Measurements from ENCODE around the gene KIF26B. TPM values are rescaled to one million over a fixed set of nuclear protein-coding genes. Genes with fewer than 3 reads are reported as not detected.

KIF26B gene
- total RNA-seq, 1 experiment from 2014 or later: 1.2 TPM

DNA sequence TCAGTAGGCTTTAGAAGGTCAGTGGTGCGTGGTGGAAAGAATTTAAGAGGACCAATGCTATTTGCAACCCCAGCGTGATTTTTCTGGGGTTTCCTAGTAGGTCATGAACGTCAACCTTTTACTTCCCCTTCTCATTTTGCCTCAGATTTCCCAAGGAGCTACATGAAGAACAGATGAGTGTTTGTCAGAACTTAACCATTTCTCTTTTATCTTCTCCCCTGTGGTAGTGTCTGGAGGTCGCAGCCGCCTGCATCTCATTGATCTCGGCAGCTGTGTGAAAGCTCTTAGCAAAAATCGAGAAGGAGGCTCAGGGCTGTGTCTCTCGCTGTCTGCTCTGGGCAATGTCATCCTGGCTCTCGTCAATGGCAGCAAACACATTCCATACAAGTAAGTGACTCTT, 491.1 kb downstream of the KIF26B start:
- DNase-seq (ENCODE audit: low spot score) (no peak), ATAC-seq (no peak)
- Mint-ChIP-seq H3K4me1 (peaks cover 12% of the 10 kb centered on the region), H3K36me3 (peaks cover 16% of the 10 kb centered on the region), H3K9me3 (peaks cover 44% of the 10 kb centered on the region), H3K4me3 (no peak overlapping the region), H3K27ac (no peak overlapping the region), H3K27me3 (ENCODE audit: low read depth) (no peaks in the 10 kb centered on the region; the same call in 1 of the 2 replicates)
- CTCF ChIA-PET: no interaction called here
- TF ChIP-seq TP53 (CRISPR knock-in tag; IDR thresholded peaks at IDR 0.05): no peak
- POLR2A ChIA-PET: no interaction called here

DNA sequence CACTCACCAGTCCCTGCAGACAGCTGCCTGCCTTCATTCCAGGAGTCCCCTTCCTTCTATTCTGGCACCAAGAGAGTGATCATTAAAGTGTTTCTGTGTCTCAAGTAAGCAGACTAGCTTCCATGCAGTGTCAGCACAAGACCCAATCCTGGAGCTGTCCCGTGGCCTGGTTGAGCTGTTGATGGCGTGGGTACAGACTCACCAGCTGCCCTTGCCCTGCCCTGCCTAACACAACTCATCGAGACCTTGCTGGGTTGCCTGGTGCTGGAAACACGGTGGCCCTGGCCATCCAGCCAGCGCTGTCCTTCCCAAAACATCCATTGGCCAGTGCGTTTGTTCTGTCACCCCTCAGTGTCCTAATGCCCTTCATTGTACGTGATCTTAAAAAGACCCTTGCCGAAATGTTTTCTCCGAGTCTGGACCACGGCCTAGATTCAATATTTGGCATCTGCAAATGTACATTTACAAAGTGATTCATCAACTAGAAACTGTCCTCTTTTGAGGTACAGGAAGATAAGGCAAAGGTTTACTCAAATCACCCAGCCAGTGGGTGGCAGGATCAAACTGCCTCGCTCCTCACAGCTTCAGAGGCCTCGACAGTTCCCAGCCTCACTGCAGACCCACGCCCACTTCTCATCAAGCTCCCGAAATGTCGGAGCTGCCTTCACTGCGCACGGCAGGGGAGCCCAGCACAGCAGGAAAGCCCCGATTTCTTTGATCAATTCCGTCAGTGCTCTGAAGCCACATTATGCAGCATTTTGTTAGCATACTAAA, 494.2 kb downstream of the KIF26B start:
- H3K27ac Mint-ChIP-seq: no peak overlapping the region
- H3K36me3 Mint-ChIP-seq: peaks cover 10% of the 10 kb centered on the region
- CTCF ChIA-PET: interaction anchor here (1.0 kb wide), 1 partner anchor 240 kb away, joined by 3 read pairs; no protein-coding TSS in a partner anchor
- H3K4me1 Mint-ChIP-seq: peaks cover 12% of the 10 kb centered on the region
- H3K4me3 Mint-ChIP-seq: no peak overlapping the region
- POLR2A ChIA-PET: interaction anchor here (0.5 to 0.6 kb wide), 2 partner anchors 78 to 510 kb away, joined by 3 to 5 read pairs; no protein-coding TSS in a partner anchor
- DNase-seq (ENCODE audit: low spot score) (no peak), ATAC-seq (peak; percentile 56)
- H3K9me3 Mint-ChIP-seq: peaks cover 37% of the 10 kb centered on the region
- no peaks in the 10 kb centered on the region; the same call in 1 of the 2 replicates for H3K27me3 Mint-ChIP-seq (ENCODE audit: low read depth)
- TF ChIP-seq OVOL2 (CRISPR knock-in tag; IDR thresholded peaks at IDR 0.05; ENCODE audit: borderline replicate concordance): no peak
- TF ChIP-seq, protein P1, sequence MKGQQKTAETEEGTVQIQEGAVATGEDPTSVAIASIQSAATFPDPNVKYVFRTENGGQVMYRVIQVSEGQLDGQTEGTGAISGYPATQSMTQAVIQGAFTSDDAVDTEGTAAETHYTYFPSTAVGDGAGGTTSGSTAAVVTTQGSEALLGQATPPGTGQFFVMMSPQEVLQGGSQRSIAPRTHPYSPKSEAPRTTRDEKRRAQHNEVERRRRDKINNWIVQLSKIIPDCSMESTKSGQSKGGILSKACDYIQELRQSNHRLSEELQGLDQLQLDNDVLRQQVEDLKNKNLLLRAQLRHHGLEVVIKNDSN (CRISPR knock-in tag; IDR thresholded peaks at IDR 0.05): no peak
- TF ChIP-seq, protein P2, sequence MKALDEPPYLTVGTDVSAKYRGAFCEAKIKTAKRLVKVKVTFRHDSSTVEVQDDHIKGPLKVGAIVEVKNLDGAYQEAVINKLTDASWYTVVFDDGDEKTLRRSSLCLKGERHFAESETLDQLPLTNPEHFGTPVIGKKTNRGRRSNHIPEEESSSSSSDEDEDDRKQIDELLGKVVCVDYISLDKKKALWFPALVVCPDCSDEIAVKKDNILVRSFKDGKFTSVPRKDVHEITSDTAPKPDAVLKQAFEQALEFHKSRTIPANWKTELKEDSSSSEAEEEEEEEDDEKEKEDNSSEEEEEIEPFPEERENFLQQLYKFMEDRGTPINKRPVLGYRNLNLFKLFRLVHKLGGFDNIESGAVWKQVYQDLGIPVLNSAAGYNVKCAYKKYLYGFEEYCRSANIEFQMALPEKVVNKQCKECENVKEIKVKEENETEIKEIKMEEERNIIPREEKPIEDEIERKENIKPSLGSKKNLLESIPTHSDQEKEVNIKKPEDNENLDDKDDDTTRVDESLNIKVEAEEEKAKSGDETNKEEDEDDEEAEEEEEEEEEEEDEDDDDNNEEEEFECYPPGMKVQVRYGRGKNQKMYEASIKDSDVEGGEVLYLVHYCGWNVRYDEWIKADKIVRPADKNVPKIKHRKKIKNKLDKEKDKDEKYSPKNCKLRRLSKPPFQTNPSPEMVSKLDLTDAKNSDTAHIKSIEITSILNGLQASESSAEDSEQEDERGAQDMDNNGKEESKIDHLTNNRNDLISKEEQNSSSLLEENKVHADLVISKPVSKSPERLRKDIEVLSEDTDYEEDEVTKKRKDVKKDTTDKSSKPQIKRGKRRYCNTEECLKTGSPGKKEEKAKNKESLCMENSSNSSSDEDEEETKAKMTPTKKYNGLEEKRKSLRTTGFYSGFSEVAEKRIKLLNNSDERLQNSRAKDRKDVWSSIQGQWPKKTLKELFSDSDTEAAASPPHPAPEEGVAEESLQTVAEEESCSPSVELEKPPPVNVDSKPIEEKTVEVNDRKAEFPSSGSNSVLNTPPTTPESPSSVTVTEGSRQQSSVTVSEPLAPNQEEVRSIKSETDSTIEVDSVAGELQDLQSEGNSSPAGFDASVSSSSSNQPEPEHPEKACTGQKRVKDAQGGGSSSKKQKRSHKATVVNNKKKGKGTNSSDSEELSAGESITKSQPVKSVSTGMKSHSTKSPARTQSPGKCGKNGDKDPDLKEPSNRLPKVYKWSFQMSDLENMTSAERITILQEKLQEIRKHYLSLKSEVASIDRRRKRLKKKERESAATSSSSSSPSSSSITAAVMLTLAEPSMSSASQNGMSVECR (CRISPR knock-in tag; IDR thresholded peaks at IDR 0.05; ENCODE audit: borderline replicate concordance): no peak
- no peak for TF ChIP-seq FOXK1 (CRISPR knock-in tag; IDR thresholded peaks at IDR 0.05)
- TF ChIP-seq PRRX2 (CRISPR knock-in tag; IDR thresholded peaks at IDR 0.05): no peak
- TF ChIP-seq, protein P3, sequence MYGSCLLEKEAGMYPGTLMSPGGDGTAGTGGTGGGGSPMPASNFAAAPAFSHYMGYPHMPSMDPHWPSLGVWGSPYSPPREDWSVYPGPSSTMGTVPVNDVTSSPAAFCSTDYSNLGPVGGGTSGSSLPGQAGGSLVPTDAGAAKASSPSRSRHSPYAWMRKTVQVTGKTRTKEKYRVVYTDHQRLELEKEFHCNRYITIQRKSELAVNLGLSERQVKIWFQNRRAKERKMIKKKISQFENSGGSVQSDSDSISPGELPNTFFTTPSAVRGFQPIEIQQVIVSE (CRISPR knock-in tag; IDR thresholded peaks at IDR 0.05; ENCODE audit: borderline replicate concordance): no peak
- TF ChIP-seq, protein P4, sequence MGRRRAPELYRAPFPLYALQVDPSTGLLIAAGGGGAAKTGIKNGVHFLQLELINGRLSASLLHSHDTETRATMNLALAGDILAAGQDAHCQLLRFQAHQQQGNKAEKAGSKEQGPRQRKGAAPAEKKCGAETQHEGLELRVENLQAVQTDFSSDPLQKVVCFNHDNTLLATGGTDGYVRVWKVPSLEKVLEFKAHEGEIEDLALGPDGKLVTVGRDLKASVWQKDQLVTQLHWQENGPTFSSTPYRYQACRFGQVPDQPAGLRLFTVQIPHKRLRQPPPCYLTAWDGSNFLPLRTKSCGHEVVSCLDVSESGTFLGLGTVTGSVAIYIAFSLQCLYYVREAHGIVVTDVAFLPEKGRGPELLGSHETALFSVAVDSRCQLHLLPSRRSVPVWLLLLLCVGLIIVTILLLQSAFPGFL (CRISPR knock-in tag; IDR thresholded peaks at IDR 0.05; ENCODE audit: borderline replicate concordance): no peak
- no peak for TF ChIP-seq MXD4 (CRISPR knock-in tag; IDR thresholded peaks at IDR 0.05; ENCODE audit: borderline replicate concordance)
- no peak for TF ChIP-seq NFE2L1 (CRISPR knock-in tag; IDR thresholded peaks at IDR 0.05)
- TF ChIP-seq, protein P5, sequence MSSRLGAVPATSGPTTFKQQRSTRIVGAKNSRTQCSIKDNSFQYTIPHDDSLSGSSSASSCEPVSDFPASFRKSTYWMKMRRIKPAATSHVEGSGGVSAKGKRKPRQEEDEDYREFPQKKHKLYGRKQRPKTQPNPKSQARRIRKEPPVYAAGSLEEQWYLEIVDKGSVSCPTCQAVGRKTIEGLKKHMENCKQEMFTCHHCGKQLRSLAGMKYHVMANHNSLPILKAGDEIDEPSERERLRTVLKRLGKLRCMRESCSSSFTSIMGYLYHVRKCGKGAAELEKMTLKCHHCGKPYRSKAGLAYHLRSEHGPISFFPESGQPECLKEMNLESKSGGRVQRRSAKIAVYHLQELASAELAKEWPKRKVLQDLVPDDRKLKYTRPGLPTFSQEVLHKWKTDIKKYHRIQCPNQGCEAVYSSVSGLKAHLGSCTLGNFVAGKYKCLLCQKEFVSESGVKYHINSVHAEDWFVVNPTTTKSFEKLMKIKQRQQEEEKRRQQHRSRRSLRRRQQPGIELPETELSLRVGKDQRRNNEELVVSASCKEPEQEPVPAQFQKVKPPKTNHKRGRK (CRISPR knock-in tag; IDR thresholded peaks at IDR 0.05; ENCODE audit: borderline replicate concordance): no peak
- TF ChIP-seq, protein P6, sequence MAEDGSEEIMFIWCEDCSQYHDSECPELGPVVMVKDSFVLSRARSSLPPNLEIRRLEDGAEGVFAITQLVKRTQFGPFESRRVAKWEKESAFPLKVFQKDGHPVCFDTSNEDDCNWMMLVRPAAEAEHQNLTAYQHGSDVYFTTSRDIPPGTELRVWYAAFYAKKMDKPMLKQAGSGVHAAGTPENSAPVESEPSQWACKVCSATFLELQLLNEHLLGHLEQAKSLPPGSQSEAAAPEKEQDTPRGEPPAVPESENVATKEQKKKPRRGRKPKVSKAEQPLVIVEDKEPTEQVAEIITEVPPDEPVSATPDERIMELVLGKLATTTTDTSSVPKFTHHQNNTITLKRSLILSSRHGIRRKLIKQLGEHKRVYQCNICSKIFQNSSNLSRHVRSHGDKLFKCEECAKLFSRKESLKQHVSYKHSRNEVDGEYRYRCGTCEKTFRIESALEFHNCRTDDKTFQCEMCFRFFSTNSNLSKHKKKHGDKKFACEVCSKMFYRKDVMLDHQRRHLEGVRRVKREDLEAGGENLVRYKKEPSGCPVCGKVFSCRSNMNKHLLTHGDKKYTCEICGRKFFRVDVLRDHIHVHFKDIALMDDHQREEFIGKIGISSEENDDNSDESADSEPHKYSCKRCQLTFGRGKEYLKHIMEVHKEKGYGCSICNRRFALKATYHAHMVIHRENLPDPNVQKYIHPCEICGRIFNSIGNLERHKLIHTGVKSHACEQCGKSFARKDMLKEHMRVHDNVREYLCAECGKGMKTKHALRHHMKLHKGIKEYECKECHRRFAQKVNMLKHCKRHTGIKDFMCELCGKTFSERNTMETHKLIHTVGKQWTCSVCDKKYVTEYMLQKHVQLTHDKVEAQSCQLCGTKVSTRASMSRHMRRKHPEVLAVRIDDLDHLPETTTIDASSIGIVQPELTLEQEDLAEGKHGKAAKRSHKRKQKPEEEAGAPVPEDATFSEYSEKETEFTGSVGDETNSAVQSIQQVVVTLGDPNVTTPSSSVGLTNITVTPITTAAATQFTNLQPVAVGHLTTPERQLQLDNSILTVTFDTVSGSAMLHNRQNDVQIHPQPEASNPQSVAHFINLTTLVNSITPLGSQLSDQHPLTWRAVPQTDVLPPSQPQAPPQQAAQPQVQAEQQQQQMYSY (CRISPR knock-in tag; IDR thresholded peaks at IDR 0.05): no peak
- no peak for TF ChIP-seq GABPB1 (CRISPR knock-in tag; IDR thresholded peaks at IDR 0.05)
- TF ChIP-seq TEAD4 (CRISPR knock-in tag; IDR thresholded peaks at IDR 0.05): no peak
- TF ChIP-seq, protein P7, sequence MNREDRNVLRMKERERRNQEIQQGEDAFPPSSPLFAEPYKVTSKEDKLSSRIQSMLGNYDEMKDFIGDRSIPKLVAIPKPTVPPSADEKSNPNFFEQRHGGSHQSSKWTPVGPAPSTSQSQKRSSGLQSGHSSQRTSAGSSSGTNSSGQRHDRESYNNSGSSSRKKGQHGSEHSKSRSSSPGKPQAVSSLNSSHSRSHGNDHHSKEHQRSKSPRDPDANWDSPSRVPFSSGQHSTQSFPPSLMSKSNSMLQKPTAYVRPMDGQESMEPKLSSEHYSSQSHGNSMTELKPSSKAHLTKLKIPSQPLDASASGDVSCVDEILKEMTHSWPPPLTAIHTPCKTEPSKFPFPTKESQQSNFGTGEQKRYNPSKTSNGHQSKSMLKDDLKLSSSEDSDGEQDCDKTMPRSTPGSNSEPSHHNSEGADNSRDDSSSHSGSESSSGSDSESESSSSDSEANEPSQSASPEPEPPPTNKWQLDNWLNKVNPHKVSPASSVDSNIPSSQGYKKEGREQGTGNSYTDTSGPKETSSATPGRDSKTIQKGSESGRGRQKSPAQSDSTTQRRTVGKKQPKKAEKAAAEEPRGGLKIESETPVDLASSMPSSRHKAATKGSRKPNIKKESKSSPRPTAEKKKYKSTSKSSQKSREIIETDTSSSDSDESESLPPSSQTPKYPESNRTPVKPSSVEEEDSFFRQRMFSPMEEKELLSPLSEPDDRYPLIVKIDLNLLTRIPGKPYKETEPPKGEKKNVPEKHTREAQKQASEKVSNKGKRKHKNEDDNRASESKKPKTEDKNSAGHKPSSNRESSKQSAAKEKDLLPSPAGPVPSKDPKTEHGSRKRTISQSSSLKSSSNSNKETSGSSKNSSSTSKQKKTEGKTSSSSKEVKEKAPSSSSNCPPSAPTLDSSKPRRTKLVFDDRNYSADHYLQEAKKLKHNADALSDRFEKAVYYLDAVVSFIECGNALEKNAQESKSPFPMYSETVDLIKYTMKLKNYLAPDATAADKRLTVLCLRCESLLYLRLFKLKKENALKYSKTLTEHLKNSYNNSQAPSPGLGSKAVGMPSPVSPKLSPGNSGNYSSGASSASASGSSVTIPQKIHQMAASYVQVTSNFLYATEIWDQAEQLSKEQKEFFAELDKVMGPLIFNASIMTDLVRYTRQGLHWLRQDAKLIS (CRISPR knock-in tag; IDR thresholded peaks at IDR 0.05; ENCODE audit: borderline replicate concordance): no peak
